Measurements from ENCODE around the gene CCDC107. TPM values are rescaled to one million over a fixed set of nuclear protein-coding genes. Genes with fewer than 3 reads are reported as not detected.

Gene CCDC107
- total and polyA plus RNA-seq, 2 of the 13 experiments (the other 11 are each of a cell fraction or from before 2014, with no cell fraction given): 7.1 to 15.2 TPM

DNA sequence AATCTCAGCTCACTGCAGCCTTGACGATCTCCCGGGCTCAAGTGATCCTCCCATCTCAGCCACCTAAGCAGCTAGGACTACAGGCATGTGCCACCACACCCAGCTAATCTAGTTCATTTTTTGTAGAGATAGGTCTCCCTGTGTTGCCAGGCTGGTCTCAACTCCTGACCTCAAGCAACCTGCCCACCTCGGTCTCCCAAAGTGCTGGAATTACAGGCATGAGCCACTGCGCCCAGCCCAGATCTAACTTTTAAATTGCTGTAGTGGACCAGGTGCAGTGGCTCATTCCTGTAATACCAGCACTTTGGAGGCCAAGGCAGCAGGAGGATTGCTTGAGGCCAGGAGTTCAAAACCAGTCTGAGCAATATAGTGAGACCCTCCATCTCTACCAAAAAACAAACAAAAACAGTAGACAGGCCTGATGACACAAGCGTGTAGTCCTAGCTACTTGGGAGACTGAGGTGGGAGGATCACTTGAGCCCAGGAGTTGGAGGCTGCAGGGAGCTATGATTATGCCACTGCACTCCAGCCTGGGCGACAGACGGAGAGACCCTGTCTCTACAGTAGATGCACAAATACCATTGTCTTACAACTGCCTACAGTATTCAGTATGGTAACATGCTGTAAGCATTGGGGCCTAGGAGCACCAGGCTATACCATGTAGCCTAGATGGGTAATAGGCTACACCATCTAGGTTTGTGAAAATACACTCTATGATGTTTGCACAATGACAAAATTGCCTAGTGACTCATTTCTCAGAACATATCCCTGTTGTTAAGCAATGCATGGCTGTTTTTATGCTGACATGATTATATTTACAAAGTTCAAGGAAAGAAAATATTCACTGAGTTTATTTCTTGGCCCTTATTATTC, 5.9 kb upstream of the CCDC107 start (continued):
- TF ChIP-seq, protein P1, sequence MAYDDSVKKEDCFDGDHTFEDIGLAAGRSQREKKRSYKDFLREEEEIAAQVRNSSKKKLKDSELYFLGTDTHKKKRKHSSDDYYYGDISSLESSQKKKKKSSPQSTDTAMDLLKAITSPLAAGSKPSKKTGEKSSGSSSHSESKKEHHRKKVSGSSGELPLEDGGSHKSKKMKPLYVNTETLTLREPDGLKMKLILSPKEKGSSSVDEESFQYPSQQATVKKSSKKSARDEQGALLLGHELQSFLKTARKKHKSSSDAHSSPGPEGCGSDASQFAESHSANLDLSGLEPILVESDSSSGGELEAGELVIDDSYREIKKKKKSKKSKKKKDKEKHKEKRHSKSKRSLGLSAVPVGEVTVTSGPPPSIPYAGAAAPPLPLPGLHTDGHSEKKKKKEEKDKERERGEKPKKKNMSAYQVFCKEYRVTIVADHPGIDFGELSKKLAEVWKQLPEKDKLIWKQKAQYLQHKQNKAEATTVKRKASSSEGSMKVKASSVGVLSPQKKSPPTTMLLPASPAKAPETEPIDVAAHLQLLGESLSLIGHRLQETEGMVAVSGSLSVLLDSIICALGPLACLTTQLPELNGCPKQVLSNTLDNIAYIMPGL (CRISPR knock-in tag; IDR thresholded peaks at IDR 0.05; ENCODE audit: borderline replicate concordance in 1 of 2, low read depth in 1 of 2): no peak
- TF ChIP-seq, protein P2, sequence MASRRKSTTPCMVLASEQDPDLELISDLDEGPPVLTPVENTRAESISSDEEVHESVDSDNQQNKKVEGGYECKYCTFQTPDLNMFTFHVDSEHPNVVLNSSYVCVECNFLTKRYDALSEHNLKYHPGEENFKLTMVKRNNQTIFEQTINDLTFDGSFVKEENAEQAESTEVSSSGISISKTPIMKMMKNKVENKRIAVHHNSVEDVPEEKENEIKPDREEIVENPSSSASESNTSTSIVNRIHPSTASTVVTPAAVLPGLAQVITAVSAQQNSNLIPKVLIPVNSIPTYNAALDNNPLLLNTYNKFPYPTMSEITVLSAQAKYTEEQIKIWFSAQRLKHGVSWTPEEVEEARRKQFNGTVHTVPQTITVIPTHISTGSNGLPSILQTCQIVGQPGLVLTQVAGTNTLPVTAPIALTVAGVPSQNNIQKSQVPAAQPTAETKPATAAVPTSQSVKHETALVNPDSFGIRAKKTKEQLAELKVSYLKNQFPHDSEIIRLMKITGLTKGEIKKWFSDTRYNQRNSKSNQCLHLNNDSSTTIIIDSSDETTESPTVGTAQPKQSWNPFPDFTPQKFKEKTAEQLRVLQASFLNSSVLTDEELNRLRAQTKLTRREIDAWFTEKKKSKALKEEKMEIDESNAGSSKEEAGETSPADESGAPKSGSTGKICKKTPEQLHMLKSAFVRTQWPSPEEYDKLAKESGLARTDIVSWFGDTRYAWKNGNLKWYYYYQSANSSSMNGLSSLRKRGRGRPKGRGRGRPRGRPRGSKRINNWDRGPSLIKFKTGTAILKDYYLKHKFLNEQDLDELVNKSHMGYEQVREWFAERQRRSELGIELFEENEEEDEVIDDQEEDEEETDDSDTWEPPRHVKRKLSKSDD (CRISPR knock-in tag; IDR thresholded peaks at IDR 0.05; ENCODE audit: low read depth): no peak
- peak; percentile 44; the same call in 1 of the 2 replicates for TF ChIP-seq MED1 (CRISPR knock-in tag; IDR thresholded peaks at IDR 0.05)
- TF ChIP-seq ZNF839 (CRISPR knock-in tag; IDR thresholded peaks at IDR 0.05; ENCODE audit: borderline replicate concordance): no peak
- TF ChIP-seq SMAD9 (CRISPR knock-in tag; IDR thresholded peaks at IDR 0.05): no peak
- TF ChIP-seq, protein P3, sequence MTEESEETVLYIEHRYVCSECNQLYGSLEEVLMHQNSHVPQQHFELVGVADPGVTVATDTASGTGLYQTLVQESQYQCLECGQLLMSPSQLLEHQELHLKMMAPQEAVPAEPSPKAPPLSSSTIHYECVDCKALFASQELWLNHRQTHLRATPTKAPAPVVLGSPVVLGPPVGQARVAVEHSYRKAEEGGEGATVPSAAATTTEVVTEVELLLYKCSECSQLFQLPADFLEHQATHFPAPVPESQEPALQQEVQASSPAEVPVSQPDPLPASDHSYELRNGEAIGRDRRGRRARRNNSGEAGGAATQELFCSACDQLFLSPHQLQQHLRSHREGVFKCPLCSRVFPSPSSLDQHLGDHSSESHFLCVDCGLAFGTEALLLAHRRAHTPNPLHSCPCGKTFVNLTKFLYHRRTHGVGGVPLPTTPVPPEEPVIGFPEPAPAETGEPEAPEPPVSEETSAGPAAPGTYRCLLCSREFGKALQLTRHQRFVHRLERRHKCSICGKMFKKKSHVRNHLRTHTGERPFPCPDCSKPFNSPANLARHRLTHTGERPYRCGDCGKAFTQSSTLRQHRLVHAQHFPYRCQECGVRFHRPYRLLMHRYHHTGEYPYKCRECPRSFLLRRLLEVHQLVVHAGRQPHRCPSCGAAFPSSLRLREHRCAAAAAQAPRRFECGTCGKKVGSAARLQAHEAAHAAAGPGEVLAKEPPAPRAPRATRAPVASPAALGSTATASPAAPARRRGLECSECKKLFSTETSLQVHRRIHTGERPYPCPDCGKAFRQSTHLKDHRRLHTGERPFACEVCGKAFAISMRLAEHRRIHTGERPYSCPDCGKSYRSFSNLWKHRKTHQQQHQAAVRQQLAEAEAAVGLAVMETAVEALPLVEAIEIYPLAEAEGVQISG (CRISPR knock-in tag; IDR thresholded peaks at IDR 0.05): peak; percentile 74
- no peak for TF ChIP-seq MIXL1 (CRISPR knock-in tag; IDR thresholded peaks at IDR 0.05)
- 0 out of 2 replicates have a peak, but pooled peaks have one; percentile 12 for TF ChIP-seq ZNF121 (CRISPR knock-in tag; IDR thresholded peaks at IDR 0.05)
- no peak for TF ChIP-seq ZNF550 (CRISPR knock-in tag; IDR thresholded peaks at IDR 0.05; ENCODE audit: borderline replicate concordance)
- no peak for TF ChIP-seq KLF12 (CRISPR knock-in tag; IDR thresholded peaks at IDR 0.05; ENCODE audit: borderline replicate concordance)
- peak; percentile 98 to 99 for TF ChIP-seq MAFK (conservative IDR thresholded peaks at IDR 0.05 in 1 of 2, IDR thresholded peaks at IDR 0.05 in 1 of 2; ENCODE audit: low read length in 2 of 2)
- TF ChIP-seq ARNTL (CRISPR knock-in tag; IDR thresholded peaks at IDR 0.05): no peak
- no peak for TF ChIP-seq ZNF510 (CRISPR knock-in tag; IDR thresholded peaks at IDR 0.05; ENCODE audit: low read depth)
- TF ChIP-seq FOSL1 (CRISPR knock-in tag; IDR thresholded peaks at IDR 0.05; ENCODE audit: borderline replicate concordance): peak; percentile 68; the same call in 1 of the 2 replicates
- TF ChIP-seq NFE2 (CRISPR knock-in tag; IDR thresholded peaks at IDR 0.05): no peak
- TF ChIP-seq CCAR2 (optimal IDR thresholded peaks at IDR 0.05; ENCODE audit: low read depth, low read length): no peak
- no peak for TF ChIP-seq ZNF382 (CRISPR knock-in tag; IDR thresholded peaks at IDR 0.05; ENCODE audit: borderline replicate concordance)
- TF ChIP-seq, protein P4, sequence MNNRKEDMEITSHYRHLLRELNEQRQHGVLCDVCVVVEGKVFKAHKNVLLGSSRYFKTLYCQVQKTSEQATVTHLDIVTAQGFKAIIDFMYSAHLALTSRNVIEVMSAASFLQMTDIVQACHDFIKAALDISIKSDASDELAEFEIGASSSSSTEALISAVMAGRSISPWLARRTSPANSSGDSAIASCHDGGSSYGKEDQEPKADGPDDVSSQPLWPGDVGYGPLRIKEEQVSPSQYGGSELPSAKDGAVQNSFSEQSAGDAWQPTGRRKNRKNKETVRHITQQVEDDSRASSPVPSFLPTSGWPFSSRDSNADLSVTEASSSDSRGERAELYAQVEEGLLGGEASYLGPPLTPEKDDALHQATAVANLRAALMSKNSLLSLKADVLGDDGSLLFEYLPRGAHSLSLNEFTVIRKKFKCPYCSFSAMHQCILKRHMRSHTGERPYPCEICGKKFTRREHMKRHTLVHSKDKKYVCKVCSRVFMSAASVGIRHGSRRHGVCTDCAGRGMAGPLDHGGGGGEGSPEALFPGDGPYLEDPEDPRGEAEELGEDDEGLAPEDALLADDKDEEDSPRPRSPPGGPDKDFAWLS (CRISPR knock-in tag; IDR thresholded peaks at IDR 0.05; ENCODE audit: borderline replicate concordance): no peak
- no peak for TF ChIP-seq ZKSCAN5 (CRISPR knock-in tag; IDR thresholded peaks at IDR 0.05)
